ENCODE data around the gene ACTL9.

DNA sequence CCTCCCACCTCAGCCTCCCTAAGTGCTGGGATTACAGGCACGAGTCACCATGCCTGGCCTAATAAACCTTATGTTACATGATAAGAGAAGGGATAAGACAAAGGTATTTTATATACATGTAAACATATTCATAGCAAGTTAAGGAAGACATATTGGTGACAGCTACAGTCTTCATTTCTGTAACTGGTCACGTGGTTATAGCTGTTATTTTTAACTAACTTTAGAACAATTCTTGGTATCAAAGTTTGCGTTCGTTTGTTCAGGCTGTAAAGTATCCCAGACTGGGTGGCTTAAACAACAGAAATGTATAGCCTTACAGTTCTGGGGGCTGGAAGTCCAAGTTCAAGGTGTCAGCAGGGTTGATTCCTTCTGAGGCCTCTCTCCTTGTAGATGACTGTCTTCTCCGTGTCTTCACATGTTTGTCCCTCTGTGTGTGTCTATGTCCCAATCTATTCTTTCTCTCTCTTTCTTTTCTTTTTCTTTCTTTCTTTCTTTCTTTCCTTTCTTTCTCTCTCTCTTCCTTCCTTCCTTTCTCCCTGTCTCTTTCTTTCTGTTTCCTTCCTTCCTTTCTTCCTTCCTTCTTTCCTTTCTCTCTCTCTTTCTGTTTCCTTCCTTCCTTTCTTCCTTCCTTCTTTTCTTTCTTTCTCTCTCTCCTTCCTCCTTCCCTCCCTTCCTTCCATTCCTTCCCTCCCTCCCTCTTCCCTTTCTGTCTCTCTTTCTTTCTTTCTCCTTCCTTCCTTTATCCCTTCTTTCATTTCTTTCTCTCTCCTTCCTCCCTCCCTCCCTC is 7.6 kb downstream of the ACTL9 start:
- no peak for TF ChIP-seq YY1 (IDR thresholded peaks at IDR 0.05; ENCODE audit: insufficient read depth, insufficient read length)
- TF ChIP-seq ZNF274 (IDR thresholded peaks at IDR 0.05; ENCODE audit: low read depth, low read length), result no peak

Measured in NT2/D1 (cell line).